IMR-90 (cell line): ENCODE measurements around the gene TELO2.
"Not testable (repeated sequence)": the region's sequence is repeated elsewhere in the genome, so short reads cannot be mapped to it uniquely, and the experiment has no call there.

Experiments
- MXI1 ChIP-seq: IDR thresholded peaks from 2 replicates; pipeline ENCODE4 v1.6.1; 2012; ENCODE audit warnings: low read depth, mild to moderate bottlenecking, low read length, moderate library complexity, borderline replicate concordance
- POLR2A ChIP-seq: IDR thresholded peaks from 2 replicates; pipeline ENCODE4 v1.6.1; 2012; ENCODE audit warnings: mild to moderate bottlenecking, low read depth, low read length
- RCOR1 ChIP-seq: IDR thresholded peaks from 2 replicates; pipeline ENCODE4 v1.6.1; 2012; ENCODE audit warnings: mild to moderate bottlenecking, low read length, improper control_type of control experiment; ENCODE audit not compliant: insufficient replicate concordance
- RFX5 ChIP-seq: IDR thresholded peaks from 2 replicates; pipeline ENCODE4 v1.8.0; 2012; ENCODE audit warnings: low read depth, mild to moderate bottlenecking, low read length, moderate library complexity
- TF ChIP-seq, protein P1 (sequence below): conservative IDR thresholded peaks from 2 replicates; pipeline ENCODE4 v1.5.1; 2012; ENCODE audit warnings: mild to moderate bottlenecking, low read depth, low read length, improper control_type of control experiment

DNA sequence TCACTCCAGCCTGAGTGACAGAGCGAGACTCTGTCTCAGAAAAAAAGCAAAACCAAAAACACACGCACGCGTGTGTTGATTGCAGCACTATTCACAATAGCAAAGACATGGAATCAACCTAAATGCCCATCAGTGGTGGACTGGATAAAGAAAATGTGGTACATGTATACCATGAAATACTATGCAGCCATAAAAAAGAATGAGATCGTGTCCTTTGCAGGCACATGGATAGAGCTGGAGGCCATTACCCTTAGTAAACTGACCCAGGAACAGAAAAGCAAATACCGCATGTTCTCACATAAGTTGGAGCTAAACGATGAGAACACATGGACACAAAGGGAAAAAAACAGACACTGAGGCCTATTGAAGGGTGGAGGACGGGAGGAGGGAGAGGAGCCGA lies 14.2 kb upstream of the TELO2 start:
- TF ChIP-seq POLR2A, RCOR1, RFX5, MXI1: not testable (repeated sequence)
- TF ChIP-seq, protein P1, sequence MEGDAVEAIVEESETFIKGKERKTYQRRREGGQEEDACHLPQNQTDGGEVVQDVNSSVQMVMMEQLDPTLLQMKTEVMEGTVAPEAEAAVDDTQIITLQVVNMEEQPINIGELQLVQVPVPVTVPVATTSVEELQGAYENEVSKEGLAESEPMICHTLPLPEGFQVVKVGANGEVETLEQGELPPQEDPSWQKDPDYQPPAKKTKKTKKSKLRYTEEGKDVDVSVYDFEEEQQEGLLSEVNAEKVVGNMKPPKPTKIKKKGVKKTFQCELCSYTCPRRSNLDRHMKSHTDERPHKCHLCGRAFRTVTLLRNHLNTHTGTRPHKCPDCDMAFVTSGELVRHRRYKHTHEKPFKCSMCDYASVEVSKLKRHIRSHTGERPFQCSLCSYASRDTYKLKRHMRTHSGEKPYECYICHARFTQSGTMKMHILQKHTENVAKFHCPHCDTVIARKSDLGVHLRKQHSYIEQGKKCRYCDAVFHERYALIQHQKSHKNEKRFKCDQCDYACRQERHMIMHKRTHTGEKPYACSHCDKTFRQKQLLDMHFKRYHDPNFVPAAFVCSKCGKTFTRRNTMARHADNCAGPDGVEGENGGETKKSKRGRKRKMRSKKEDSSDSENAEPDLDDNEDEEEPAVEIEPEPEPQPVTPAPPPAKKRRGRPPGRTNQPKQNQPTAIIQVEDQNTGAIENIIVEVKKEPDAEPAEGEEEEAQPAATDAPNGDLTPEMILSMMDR = not testable (repeated sequence)
